Keratinocyte (primary cell): Measurements from ENCODE around the gene PAMR1. TPM values are rescaled to one million over a fixed set of nuclear protein-coding genes. Genes with fewer than 3 reads are reported as not detected.
A peak's percentile ranks its signal among the peaks of the same experiment; 100 is the strongest.

Experiments
- DNase-seq: peaks from one replicate; pipeline ENCODE4 v3.0.0-alpha.2; 2011; ENCODE audit warnings: low read depth, missing footprints, low spot score
- FAIRE-seq: peaks from 2 replicates; lab custom pipeline; 2011; peaks lifted over from hg19 to GRCh38; lab: Jason Lieb, UNC
- H2AFZ ChIP-seq: 2 replicates; pipeline ENCODE4 v1.6.0; 2012; ENCODE audit warnings: low read length, control low read depth, inconsistent platforms; ENCODE audit not compliant: control insufficient read depth
- H3K27ac ChIP-seq: 2 replicates; pipeline ENCODE4 v1.5.1; 2011; ENCODE audit warnings: low read length; ENCODE audit not compliant: control insufficient read depth, insufficient read depth
- H3K27me3 ChIP-seq: 3 replicates; pipeline ENCODE4 v1.6.0; 2011; ENCODE audit warnings: low read length; ENCODE audit not compliant: control insufficient read depth, insufficient read depth; ENCODE audit errors: extremely low read depth
- H3K36me3 ChIP-seq, 2 experiments: 2 replicates in 1 of 2; 3 replicates in 1 of 2; pipeline ENCODE4 v1.5.1; 2011; ENCODE audit warnings: low read length in 2 of 2, mild to moderate bottlenecking in 1 of 2; ENCODE audit not compliant: control insufficient read depth in 2 of 2, insufficient read depth in 2 of 2; ENCODE audit errors: extremely low read depth in 1 of 2
- H3K4me1 ChIP-seq: 3 replicates; pipeline ENCODE4 v1.5.1; 2011; ENCODE audit warnings: low read length; ENCODE audit not compliant: control insufficient read depth, insufficient read depth; ENCODE audit errors: extremely low read depth
- H3K4me2 ChIP-seq: 3 replicates; pipeline ENCODE4 v1.6.0; 2011; ENCODE audit warnings: low read depth, low read length; ENCODE audit not compliant: control insufficient read depth, insufficient read depth; ENCODE audit errors: extremely low read depth
- H3K4me3 ChIP-seq, 3 experiments: fragments of 200-600 bp in 1 of 3; sonication (generic) in 1 of 3; 2 replicates in 2 of 3; 3 replicates in 1 of 3; pipeline ENCODE4 v1.5.1; 2011 to 2016; ENCODE audit warnings: low read length in 3 of 3, mild to moderate bottlenecking in 3 of 3, control low read depth in 2 of 3, inconsistent platforms in 1 of 3, low read depth in 1 of 3, mixed read lengths in 1 of 3, mixed run types in 1 of 3, moderate library complexity in 1 of 3; ENCODE audit not compliant: control insufficient read depth in 2 of 3, insufficient read depth in 2 of 3; ENCODE audit errors: extremely low read depth in 1 of 3
- H3K79me2 ChIP-seq: 2 replicates; pipeline ENCODE4 v1.6.0; 2012; ENCODE audit warnings: low read length; ENCODE audit not compliant: control insufficient read depth, insufficient read depth
- H3K9ac ChIP-seq: 3 replicates; pipeline ENCODE4 v1.6.0; 2011; ENCODE audit warnings: low read length; ENCODE audit not compliant: control insufficient read depth, insufficient read depth; ENCODE audit errors: extremely low read depth
- H3K9me1 ChIP-seq: 3 replicates; pipeline ENCODE4 v1.6.0; 2011; ENCODE audit warnings: low read length; ENCODE audit not compliant: control insufficient read depth, insufficient read depth; ENCODE audit errors: extremely low read depth
- H3K9me3 ChIP-seq: 2 replicates; pipeline ENCODE4 v1.5.1; 2012; ENCODE audit warnings: low read depth, low read length; ENCODE audit not compliant: control insufficient read depth
- H4K20me1 ChIP-seq: 3 replicates; pipeline ENCODE4 v1.6.0; 2011; ENCODE audit warnings: low read length; ENCODE audit not compliant: control insufficient read depth, insufficient read depth; ENCODE audit errors: extremely low read depth
- CTCF ChIP-seq, 3 experiments: IDR thresholded peaks in 1 of 3; conservative IDR thresholded peaks in 1 of 3; optimal IDR thresholded peaks in 1 of 3; 2 replicates in 2 of 3; 3 replicates in 1 of 3; pipeline versions ENCODE3 to v1.5.1; 2011; ENCODE audit warnings: low read length in 3 of 3, mild to moderate bottlenecking in 3 of 3, moderate library complexity in 2 of 3, control low read depth in 1 of 3, inconsistent platforms in 1 of 3; ENCODE audit not compliant: insufficient read depth in 2 of 3; ENCODE audit errors: extremely low read depth in 1 of 3
- EZH2 ChIP-seq: IDR thresholded peaks from one replicate; pipeline ENCODE4 v1.6.1; 2012; ENCODE audit warnings: inconsistent platforms, mild to moderate bottlenecking, low read length, moderate library complexity
- dilution Hi-C: fragments of 300-500 bp; cut with MboI; formaldehyde crosslinking; loops from one replicate; pipeline ENCODE4 v1.7.0; 2020; ENCODE audit warnings: low sequenced_read_pairs; ENCODE audit not compliant: extremely low pct_ligation_motif_present
- polyA plus RNA-seq, 5 experiments: library from polyadenylated mRNA; depleted of rRNA in 3 of 5; stranded (reverse) in 3 of 5; stranded (forward) in 1 of 5; unstranded in 1 of 5; fragments of >200 nt; gene quantifications; 1 replicate in 1 of 5; 2 replicates in 3 of 5; 3 replicates in 1 of 5; pipeline versions ENCODE4 v1.2.1 to v1.2.3, GENCODE V29; 2011 to 2012; ENCODE audit warnings: missing spikeins in 2 of 5, low read depth in 1 of 5, low replicate concordance in 1 of 5

PAMR1 gene
- polyA plus RNA-seq, 1 donor (not counting 4 experiments of a cell fraction or from before 2014, with no cell fraction given), result 4.1 TPM

GRCh38 chr11:35511666-35512065, 13.8 kb downstream of the PAMR1 start:
- DNase-seq (no peak), FAIRE-seq (peak; percentile 75)
- H3K4me2 ChIP-seq, result no peak overlapping the region
- H3K36me3 ChIP-seq, result no peaks in the 10 kb centered on the region
- peaks cover 19% of the 10 kb centered on the region for H3K4me1 ChIP-seq
- H3K9ac ChIP-seq, result no peak overlapping the region
- H3K27ac ChIP-seq, result no peak overlapping the region
- H4K20me1 ChIP-seq, result no peaks in the 10 kb centered on the region
- H3K79me2 ChIP-seq, result no peaks in the 10 kb centered on the region
- peaks cover 2% of the 10 kb centered on the region for H3K9me3 ChIP-seq
- H3K9me1 ChIP-seq, result no peaks in the 10 kb centered on the region
- dilution Hi-C loops, result no loop called here
- no peaks in the 10 kb centered on the region for H3K27me3 ChIP-seq
- TF ChIP-seq CTCF (optimal IDR thresholded peaks at IDR 0.05 in 1 of 3, IDR thresholded peaks at IDR 0.05 in 1 of 3, conservative IDR thresholded peaks at IDR 0.05 in 1 of 3; ENCODE audit: extremely low read depth in 1 of 3, insufficient read depth in 2 of 3, low read length in 3 of 3), result no peak
- TF ChIP-seq EZH2, result no peak
- no peak overlapping the region for H3K4me3 ChIP-seq
- no peak overlapping the region for H2AFZ ChIP-seq

- no peak for FAIRE-seq
Observed at GRCh38 chr11:35507688-35508087, 17.7 kb downstream of the PAMR1 start.

More at GRCh38 chr11:35507688-35508087, 17.7 kb downstream of the PAMR1 start:
- dilution Hi-C loops, result no loop called here
- no peak overlapping the region for H3K4me3 ChIP-seq
- no peaks in the 10 kb centered on the region for H3K79me2 ChIP-seq
- no peak overlapping the region for H3K4me2 ChIP-seq
- H3K9me1 ChIP-seq, result no peaks in the 10 kb centered on the region
- no peaks in the 10 kb centered on the region for H3K4me1 ChIP-seq
- DNase-seq, result no peak
- H3K9ac ChIP-seq, result no peak overlapping the region
- H3K27ac ChIP-seq, result no peak overlapping the region
- no peaks in the 10 kb centered on the region for H3K27me3 ChIP-seq
- H3K36me3 ChIP-seq, result no peaks in the 10 kb centered on the region
- no peak overlapping the region for H2AFZ ChIP-seq
- H4K20me1 ChIP-seq, result no peaks in the 10 kb centered on the region
- TF ChIP-seq CTCF (optimal IDR thresholded peaks at IDR 0.05 in 1 of 3, IDR thresholded peaks at IDR 0.05 in 1 of 3, conservative IDR thresholded peaks at IDR 0.05 in 1 of 3; ENCODE audit: extremely low read depth in 1 of 3, insufficient read depth in 2 of 3, low read length in 3 of 3) (peak in 1 of 3 experiments; percentile 3), EZH2 (no peak)
- H3K9me3 ChIP-seq, result peaks cover 2% of the 10 kb centered on the region
